Astrocyte (in vitro differentiated cells and primary cell): ENCODE data around the gene P4HA2. TPM values are rescaled to one million over a fixed set of nuclear protein-coding genes. Genes with fewer than 3 reads are reported as not detected.

Experiments used
- DNase-seq: peaks from one replicate; pipeline ENCODE4 v3.0.0-alpha.2; 2010; ENCODE audit warnings: low read depth
- FAIRE-seq: peaks from 2 replicates; lab custom pipeline; 2011; peaks lifted over from hg19 to GRCh38; lab: Jason Lieb, UNC
- H2AFZ ChIP-seq: 2 replicates; pipeline ENCODE4 v1.6.0; 2012; ENCODE audit warnings: low read depth, low read length, inconsistent platforms
- H3K27ac ChIP-seq: 2 replicates; pipeline ENCODE4 v1.5.1; 2011; ENCODE audit warnings: low read depth, low read length, inconsistent platforms
- H3K27me3 ChIP-seq: 2 replicates; pipeline ENCODE4 v1.6.0; 2011; ENCODE audit warnings: low read length, inconsistent platforms; ENCODE audit not compliant: insufficient read depth
- H3K36me3 ChIP-seq: 2 replicates; pipeline ENCODE4 v1.5.1; 2011; ENCODE audit warnings: low read length, inconsistent platforms; ENCODE audit not compliant: insufficient read depth
- H3K4me1 ChIP-seq: 2 replicates; pipeline ENCODE4 v1.5.1; 2011; ENCODE audit warnings: low read length, inconsistent platforms; ENCODE audit not compliant: insufficient read depth
- H3K4me2 ChIP-seq: 2 replicates; pipeline ENCODE4 v1.6.0; 2012; ENCODE audit warnings: low read length, inconsistent platforms
- H3K4me3 ChIP-seq: 2 replicates; pipeline ENCODE4 v1.5.1; 2011; ENCODE audit warnings: low read depth, mild to moderate bottlenecking, low read length, inconsistent platforms; ENCODE audit not compliant: insufficient read depth
- H3K79me2 ChIP-seq: 2 replicates; pipeline ENCODE4 v1.6.0; 2012; ENCODE audit warnings: mild to moderate bottlenecking, low read length, inconsistent platforms; ENCODE audit not compliant: insufficient read depth
- H3K9ac ChIP-seq: 2 replicates; pipeline ENCODE4 v1.6.0; 2012; ENCODE audit warnings: mild to moderate bottlenecking, low read length, inconsistent platforms
- H3K9me3 ChIP-seq: 2 replicates; pipeline ENCODE4 v1.5.1; 2012; ENCODE audit warnings: low read depth, mild to moderate bottlenecking, low read length, inconsistent platforms; ENCODE audit not compliant: insufficient read depth
- H4K20me1 ChIP-seq: 2 replicates; pipeline ENCODE4 v1.6.0; 2012; ENCODE audit warnings: low read length, inconsistent platforms; ENCODE audit not compliant: insufficient read depth
- H3K27ac Mint-ChIP-seq: one replicate; pipeline ENCODE4 v1.8.0; 2021; ENCODE audit warnings: mild to moderate bottlenecking, mixed read lengths; ENCODE audit not compliant: unreplicated experiment
- H3K27me3 Mint-ChIP-seq: one replicate; pipeline ENCODE4 v1.8.0; 2021; ENCODE audit warnings: low read depth, mixed read lengths; ENCODE audit not compliant: unreplicated experiment
- H3K36me3 Mint-ChIP-seq: one replicate; pipeline ENCODE4 v1.8.0; 2021; ENCODE audit warnings: low read depth, mixed read lengths; ENCODE audit not compliant: unreplicated experiment
- H3K4me1 Mint-ChIP-seq: one replicate; pipeline ENCODE4 v1.8.0; 2021; ENCODE audit warnings: low read depth, mixed read lengths; ENCODE audit not compliant: unreplicated experiment
- H3K4me3 Mint-ChIP-seq: one replicate; pipeline ENCODE4 v1.8.0; 2021; ENCODE audit warnings: mild to moderate bottlenecking, moderate library complexity, mixed read lengths; ENCODE audit not compliant: unreplicated experiment
- H3K9me3 Mint-ChIP-seq: one replicate; pipeline ENCODE4 v1.8.0; 2021; ENCODE audit warnings: mild to moderate bottlenecking, mixed read lengths; ENCODE audit not compliant: unreplicated experiment
- CTCF ChIP-seq: IDR thresholded peaks from 2 replicates; pipeline ENCODE4 v1.5.1; 2011; ENCODE audit warnings: low read depth, mild to moderate bottlenecking, inconsistent platforms, low read length, moderate library complexity; ENCODE audit not compliant: insufficient read depth
- EZH2 ChIP-seq: IDR thresholded peaks from 2 replicates; pipeline ENCODE4 v1.6.1; 2012; ENCODE audit warnings: mild to moderate bottlenecking, low read length, inconsistent platforms; ENCODE audit not compliant: insufficient read depth
- total RNA-seq: library from RNA; stranded (reverse); gene quantifications from 2 replicates; pipeline ENCODE4 v1.2.1, GENCODE V29; 2021

The P4HA2 gene
- total RNA-seq, 1 donor from 2014 or later, result 214 TPM

GRCh38 chr5:132253452-132254320 is 26.0 kb upstream of the P4HA2 start:
- no peaks in the 10 kb centered on the region for H3K9me3 ChIP-seq
- no peak overlapping the region for H3K27ac ChIP-seq
- peaks cover 18% of the 10 kb centered on the region for H3K4me1 ChIP-seq
- H3K4me3 ChIP-seq, result no peak overlapping the region
- H3K36me3 ChIP-seq, result no peaks in the 10 kb centered on the region
- Mint-ChIP-seq H3K4me1 (peaks cover 4% of the 10 kb centered on the region), H3K27me3 (peaks cover 4% of the 10 kb centered on the region), H3K27ac (no peak overlapping the region), H3K9me3 (peaks cover 3% of the 10 kb centered on the region), H3K4me3 (no peak overlapping the region), H3K36me3 (peaks cover 1% of the 10 kb centered on the region)
- TF ChIP-seq EZH2 (no peak), CTCF (no peak)
- no peak overlapping the region for H2AFZ ChIP-seq
- peaks cover 18% of the 10 kb centered on the region for H3K79me2 ChIP-seq
- no peaks in the 10 kb centered on the region for H4K20me1 ChIP-seq
- no peak for FAIRE-seq
- H3K27me3 ChIP-seq, result no peaks in the 10 kb centered on the region
- no peak overlapping the region for H3K9ac ChIP-seq
- no peak for DNase-seq
- H3K4me2 ChIP-seq, result no peak overlapping the region

GRCh38 chr5:132253008-132253441 is 25.4 kb upstream of the P4HA2 start:
- DNase-seq, result no peak
- H3K4me1 ChIP-seq, result peaks cover 14% of the 10 kb centered on the region
- H3K9ac ChIP-seq, result no peak overlapping the region
- H3K79me2 ChIP-seq, result peaks cover 11% of the 10 kb centered on the region
- H3K27me3 ChIP-seq, result no peaks in the 10 kb centered on the region
- H3K4me1 Mint-ChIP-seq, result no peaks in the 10 kb centered on the region
- H3K27me3 Mint-ChIP-seq, result peaks cover 4% of the 10 kb centered on the region
- no peaks in the 10 kb centered on the region for H3K9me3 ChIP-seq
- peaks cover 3% of the 10 kb centered on the region for H3K9me3 Mint-ChIP-seq
- H3K4me2 ChIP-seq, result no peak overlapping the region
- H2AFZ ChIP-seq, result no peak overlapping the region
- FAIRE-seq, result no peak
- H4K20me1 ChIP-seq, result no peaks in the 10 kb centered on the region
- H3K27ac Mint-ChIP-seq, result no peak overlapping the region
- no peaks in the 10 kb centered on the region for H3K36me3 ChIP-seq
- TF ChIP-seq EZH2, result no peak
- no peak for TF ChIP-seq CTCF
- no peak overlapping the region for H3K4me3 Mint-ChIP-seq
- H3K27ac ChIP-seq, result no peak overlapping the region
- no peak overlapping the region for H3K4me3 ChIP-seq
- H3K36me3 Mint-ChIP-seq, result peaks cover 1% of the 10 kb centered on the region

- peaks cover 2% of the 10 kb centered on the region for H3K27me3 ChIP-seq
- no peak overlapping the region for H3K9ac ChIP-seq
- H3K4me2 ChIP-seq, result peak overlapping the region; percentile 5
- no peaks in the 10 kb centered on the region for H3K36me3 ChIP-seq
- no peak overlapping the region for H3K4me3 ChIP-seq
- Mint-ChIP-seq H3K4me1 (no peaks in the 10 kb centered on the region), H3K9me3 (peaks cover 5% of the 10 kb centered on the region), H3K4me3 (no peak overlapping the region), H3K27ac (no peak overlapping the region), H3K27me3 (peaks cover 4% of the 10 kb centered on the region), H3K36me3 (peaks cover 1% of the 10 kb centered on the region)
- H3K4me1 ChIP-seq, result peaks cover 9% of the 10 kb centered on the region
- DNase-seq, result peak; percentile 45
- peak overlapping the region; percentile 69 for H2AFZ ChIP-seq
- H3K9me3 ChIP-seq, result no peaks in the 10 kb centered on the region
- H3K79me2 ChIP-seq, result no peaks in the 10 kb centered on the region
- no peak for FAIRE-seq
- H4K20me1 ChIP-seq, result no peaks in the 10 kb centered on the region
- TF ChIP-seq EZH2 (no peak), CTCF (no peak)
- no peak overlapping the region for H3K27ac ChIP-seq
These were observed 23.6 kb upstream of the P4HA2 start for GRCh38 chr5:132251220-132251725.
